DND-41 (cell line): Measurements from ENCODE around the gene MTRFR.

Source experiments
- EZH2 ChIP-seq: IDR thresholded peaks from 3 replicates; pipeline ENCODE4 v1.6.1; 2012; ENCODE audit warnings: borderline replicate concordance, low read depth, mild to moderate bottlenecking, moderate library complexity, low read length, inconsistent platforms; ENCODE audit not compliant: severe bottlenecking
- TF ChIP-seq, protein P1 (sequence below): IDR thresholded peaks from 2 replicates; pipeline ENCODE4 v1.5.1; 2012; ENCODE audit warnings: borderline replicate concordance, low read length, moderate library complexity, mild to moderate bottlenecking; ENCODE audit not compliant: poor library complexity, severe bottlenecking; ENCODE audit errors: extremely low read depth

DNA sequence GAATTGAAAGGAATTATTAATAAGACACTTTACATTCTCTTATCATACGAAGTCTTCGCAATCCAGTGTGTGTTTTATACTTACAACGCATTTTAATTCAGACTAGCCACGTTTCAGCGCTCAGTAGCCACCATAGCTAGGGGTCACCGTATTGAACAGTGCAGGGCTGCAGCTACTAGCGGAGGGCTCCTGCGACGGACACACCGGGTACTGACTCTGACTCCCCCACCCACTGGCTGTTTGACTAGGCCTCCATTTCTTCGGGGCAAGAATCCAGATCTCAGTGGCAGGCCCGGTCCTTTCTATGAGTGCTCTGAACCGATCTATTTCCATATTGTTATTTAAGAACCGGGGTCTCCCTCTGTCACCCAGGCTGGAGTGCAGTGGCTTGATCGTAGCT lies 39.9 kb downstream of the MTRFR start:
- TF ChIP-seq, protein P1, sequence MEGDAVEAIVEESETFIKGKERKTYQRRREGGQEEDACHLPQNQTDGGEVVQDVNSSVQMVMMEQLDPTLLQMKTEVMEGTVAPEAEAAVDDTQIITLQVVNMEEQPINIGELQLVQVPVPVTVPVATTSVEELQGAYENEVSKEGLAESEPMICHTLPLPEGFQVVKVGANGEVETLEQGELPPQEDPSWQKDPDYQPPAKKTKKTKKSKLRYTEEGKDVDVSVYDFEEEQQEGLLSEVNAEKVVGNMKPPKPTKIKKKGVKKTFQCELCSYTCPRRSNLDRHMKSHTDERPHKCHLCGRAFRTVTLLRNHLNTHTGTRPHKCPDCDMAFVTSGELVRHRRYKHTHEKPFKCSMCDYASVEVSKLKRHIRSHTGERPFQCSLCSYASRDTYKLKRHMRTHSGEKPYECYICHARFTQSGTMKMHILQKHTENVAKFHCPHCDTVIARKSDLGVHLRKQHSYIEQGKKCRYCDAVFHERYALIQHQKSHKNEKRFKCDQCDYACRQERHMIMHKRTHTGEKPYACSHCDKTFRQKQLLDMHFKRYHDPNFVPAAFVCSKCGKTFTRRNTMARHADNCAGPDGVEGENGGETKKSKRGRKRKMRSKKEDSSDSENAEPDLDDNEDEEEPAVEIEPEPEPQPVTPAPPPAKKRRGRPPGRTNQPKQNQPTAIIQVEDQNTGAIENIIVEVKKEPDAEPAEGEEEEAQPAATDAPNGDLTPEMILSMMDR: no peak
- no peak for TF ChIP-seq EZH2
